HG02763 (cell line): ENCODE measurements around the gene CLN3.
"Not testable (repeated sequence)": the region's sequence is repeated elsewhere in the genome, so short reads cannot be mapped to it uniquely, and the experiment has no call there.

ENCODE experiments used
- ATAC-seq: cut with Tn5 transposase; IDR thresholded peaks from one replicate; pipeline ENCODE4 v1.9.1; 2021; ENCODE audit warnings: mild to moderate bottlenecking, moderate library complexity; ENCODE audit not compliant: unreplicated experiment

The CLN3 gene

DNA sequence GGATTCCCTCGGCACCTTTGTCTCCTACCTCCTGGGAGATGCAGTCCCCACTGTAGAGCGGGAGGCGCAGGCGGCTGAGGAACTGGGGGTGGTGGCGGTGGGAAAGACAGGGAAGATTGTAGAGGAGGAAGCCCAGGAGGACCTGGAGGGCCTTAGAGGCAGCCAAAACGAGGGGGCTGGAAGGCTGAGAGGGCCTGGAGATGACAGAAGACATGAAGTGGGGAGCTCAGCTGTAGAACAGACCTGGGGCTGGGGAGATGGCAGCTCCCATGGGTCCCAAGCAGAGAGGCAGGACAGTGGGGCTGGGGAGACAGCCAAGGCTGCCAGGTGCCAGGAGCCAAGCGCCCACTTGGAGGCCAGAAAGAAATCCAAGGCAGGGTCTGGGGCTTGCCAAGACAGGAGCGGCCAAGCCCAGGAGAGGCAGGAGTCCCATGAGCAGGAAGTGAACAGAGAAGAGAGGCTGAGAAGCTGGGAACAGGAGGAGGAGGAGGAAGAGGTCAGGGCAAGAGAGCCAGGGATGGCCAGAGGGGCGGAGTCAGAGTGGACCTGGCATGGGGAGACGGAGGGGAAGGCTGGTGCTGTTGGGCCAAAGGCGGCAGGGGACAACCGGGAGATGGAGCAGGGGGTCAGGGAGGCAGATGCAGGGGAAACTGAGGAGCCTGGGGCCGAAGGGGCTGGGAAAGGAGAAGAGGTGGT lies 3.4 kb upstream of the CLN3 start:
- no peak for ATAC-seq

DNA sequence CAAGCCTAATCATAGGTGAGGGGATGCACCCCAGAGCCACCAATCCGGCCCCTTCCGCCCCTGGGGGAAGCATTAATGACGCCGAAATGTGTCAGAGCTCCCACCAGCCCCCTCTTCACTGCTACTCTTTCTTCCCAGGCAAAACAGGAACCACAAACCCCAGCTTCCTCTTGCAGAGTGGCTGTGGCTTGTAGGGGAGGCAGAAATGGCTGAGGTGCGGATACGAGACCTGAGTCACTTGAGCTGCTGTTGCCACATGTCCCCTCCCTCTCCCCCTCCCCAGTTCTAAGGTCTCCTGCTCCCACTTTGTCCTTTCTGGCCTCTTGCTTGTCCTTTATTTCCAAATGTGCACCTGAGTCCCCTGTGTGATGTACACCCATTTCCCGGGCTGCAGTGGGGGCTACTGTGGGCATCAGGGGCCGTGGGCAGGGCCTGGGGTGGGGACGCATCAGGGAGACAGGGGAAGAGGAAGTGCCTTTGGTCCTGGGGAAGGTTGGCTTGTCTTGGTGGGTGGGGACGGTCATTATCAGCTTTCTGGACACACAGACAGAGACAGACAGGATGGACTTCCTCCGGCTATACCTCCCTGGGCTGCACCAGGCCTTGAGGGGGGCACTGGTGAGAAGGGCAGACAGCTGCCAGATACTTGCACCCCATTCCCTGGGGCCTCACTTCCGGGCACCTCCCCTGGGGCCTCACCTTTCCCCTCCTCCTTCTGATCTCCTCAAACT lies 2.4 kb upstream of the CLN3 start, which contains the start of gene APOBR:
APOBR (plus strand) TSS at position 523 of the 731 bp plus-strand sequence; CDS start at position 562, 39 bp downstream.
- ATAC-seq = peak; percentile 39

DNA sequence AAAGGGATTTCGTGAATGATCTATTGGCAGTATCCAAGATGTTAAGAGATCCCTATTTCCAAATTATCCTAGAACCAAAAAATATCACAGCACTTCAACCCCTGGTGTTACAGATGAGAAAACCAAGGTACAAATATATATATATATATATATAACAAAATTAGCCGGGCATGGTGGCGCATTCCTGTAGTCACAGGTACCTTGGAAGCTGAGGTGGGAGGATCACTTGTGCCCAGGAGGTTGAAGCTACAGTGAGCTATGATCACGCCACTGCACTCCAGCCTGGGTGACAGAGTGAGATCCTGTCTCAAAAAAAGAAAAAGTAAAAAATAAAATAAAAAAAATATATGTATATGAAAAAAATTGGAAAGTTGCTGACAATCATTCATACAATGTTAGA lies 637 bp upstream of the CLN3 start:
- no peak for ATAC-seq

DNA sequence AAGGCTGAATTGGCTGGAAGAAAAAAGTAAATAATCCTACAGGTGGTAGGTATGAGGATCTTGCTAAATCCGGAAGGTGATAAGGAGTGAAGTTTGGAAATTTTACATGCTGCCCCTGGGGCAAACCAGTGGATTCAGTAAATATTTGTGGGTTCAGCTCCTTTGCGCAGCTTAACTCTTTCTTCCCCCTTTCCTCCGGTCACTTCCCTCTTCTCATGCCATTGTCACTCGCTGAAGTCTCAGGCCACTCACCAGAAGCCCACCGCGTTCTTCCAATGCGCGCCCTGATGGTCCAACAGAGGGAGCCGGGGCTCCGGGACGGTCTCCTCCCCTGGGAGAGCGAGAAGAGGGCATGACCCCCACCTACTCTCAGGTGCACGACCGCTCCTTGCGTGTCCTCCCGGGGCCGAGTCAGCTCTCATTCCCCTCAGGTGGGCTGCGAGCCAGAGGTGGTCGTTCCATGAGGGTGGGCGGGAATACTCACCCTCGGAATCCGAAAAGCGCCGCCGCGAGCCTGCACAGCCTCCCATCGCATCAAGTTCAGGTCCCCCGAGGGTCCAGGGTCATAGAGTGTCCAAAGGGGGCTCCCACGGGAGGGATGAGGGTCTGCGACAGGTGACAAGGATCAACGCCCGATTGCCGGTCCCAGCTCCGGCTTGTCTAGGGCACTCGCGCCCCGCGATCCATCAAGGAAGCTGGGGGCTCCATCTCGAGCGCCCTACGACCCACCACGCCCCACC lies 474 bp downstream of the CLN3 start:
- no peak for ATAC-seq

DNA sequence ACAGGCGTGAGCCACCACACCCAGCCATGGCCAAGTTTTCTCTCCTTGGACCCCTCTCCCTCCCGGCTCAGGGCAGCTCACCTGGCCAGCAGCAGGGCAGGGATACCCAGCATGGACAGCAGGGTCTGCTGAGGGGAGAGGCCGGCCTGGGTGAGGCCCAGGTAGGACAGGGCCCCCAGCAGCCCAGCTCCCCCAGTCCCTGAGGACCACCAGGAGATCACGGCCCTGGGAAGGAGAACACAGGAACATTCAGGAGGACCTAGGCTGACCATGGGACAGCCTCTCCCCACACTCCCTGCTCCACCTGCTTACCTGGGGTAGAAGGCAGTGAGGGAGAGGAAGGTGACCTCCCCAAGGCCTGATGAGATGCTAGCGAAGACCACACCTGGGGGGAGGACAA lies 5.6 kb downstream of the CLN3 start:
- ATAC-seq = no peak

DNA sequence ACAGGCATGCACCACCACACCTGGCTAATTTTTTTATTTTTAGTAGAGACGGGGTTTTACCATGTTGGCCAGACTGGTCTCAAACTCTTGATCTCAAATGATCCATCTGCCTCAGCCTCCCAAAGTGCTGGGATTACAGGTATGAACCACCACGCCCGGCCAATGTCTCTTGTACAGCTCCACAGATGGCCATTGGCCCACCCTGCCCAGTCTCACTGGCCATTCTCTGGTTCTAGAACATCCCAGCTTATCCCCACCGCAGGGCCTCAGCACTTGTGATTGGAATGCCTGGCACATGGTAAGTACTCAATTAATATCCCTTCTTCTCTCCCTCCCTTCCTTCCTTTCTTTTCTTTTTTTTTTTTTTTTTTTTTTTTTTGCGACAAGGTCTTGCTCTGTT lies 8.5 kb downstream of the CLN3 start:
- not testable (repeated sequence) for ATAC-seq

DNA sequence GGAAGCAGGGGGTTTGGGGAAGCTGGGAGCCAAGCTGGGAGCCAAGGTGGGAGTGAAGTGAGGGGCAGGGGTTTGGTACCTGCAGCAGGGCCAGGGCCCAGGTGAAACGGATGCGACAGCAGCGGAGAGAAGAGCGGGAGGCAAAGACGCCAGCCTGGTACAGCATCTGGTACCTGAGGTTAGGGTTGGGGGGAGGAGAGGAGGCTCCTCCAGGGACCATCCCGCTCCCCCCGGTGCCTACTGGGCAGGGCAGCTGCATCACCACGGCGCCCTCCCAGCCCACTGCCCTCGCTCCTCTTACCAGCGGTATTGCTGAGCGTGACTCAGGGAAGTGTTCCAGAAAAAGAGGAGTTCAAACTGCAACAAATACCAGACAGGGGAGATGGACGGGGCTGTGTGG lies 9.8 kb downstream of the CLN3 start:
- no peak for ATAC-seq

DNA sequence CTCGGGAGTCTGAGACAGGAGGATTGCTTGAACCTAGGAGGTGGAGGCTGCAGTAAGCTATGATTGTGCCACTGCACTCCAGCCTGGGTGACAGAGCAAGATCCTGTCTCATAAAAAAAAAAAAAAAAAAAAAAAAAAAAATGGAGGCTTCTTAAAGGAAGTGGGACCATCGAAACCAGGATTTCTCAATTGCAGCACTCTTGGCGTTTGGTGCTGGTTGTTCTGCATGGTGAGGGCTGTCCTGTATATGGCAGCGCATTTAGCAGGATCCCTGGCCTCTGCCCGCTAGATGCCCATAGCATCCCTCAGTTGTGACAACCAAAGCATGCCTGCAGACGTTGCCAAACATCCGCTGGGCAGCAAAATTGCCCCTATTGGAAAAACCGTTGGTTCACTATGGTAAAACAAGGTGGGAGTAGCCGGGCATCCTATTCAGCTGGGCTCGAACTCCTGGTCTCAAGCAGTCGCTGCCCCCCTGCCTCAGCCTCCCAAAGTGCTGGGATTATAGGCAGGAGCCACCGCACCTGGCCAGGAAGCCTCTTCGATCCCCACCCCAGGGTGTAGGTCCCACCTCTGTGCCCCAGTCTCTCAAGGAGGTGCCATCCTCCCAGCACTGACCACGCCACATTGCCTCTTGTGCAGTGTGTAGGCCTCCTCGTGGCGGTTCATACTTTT lies 13.2 kb downstream of the CLN3 start:
- no peak for ATAC-seq

DNA sequence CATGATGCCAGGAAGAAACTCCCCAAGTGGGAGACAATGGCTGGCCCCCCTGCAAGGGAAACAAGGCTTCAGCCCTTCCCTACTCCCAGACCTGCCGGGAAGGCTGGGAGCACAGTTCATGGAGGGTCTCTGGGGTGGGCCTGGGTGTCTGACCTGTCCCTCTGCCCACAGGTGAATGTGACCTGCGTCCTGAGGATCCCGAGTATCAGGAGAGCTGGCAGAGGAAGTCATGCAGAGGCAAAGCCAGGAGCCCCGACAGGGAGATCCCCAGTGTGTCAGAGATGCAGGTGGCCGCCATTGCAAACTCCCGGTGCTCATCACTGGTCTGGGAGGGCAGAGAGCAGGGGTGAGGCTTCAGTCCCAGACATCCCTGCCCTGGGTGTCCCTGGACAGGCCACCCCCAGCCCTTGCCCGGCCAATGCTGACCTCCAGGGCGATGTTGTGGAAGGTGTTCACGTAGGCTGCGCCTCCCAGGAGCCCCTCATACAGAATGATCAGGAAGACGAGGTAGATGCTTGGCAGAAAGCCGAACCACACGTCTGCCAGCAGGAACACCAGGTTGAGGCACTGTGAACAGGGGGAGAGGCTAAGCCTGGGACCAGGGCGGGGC lies 14.5 kb downstream of the CLN3 start:
- ATAC-seq = no peak

DNA sequence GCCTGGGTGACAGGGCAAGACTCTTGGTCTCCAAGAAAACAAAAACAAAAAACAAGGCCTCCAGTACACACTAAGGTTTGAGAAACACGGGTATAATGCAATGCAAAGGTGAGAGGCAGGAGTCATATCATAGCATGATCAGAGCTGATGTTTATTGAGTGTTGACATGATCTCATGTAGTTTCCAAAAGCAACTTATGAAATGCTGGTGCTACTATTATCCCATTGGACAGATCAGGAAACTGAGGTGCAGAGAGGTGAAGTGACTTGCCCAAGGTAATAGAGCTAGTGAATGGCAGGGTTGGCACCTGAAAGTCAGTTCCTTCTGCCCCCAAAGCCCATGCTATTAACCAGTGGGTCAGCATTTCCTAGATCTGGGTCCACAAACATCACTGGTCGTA lies 16.7 kb downstream of the CLN3 start:
- ATAC-seq = no peak

DNA sequence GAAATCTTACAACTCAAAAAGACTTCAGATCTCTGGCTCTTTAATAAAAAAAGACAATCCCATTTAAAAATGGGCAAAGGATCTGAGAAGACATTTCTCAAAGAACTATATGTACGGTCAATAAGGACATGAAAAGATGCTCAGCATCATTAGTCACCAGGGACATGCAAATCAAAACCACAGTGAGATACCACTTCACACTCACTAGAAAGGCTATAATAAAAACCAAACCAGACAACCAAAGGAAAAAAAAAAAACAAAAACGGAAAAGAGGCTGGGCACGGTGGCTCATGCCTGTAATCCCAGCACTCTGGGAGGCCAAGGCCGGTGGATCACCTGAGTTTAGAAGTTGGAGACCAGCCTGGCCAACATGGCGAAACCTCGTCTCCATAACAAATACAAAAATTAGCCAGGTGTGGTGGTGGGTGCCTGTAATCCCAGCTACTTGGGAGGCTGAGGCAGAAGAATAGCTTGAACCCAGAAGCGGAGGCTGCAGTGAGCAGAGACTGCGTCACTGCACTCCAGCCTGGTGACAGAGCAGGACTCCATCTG lies 18.1 kb downstream of the CLN3 start:
- no peak for ATAC-seq

DNA sequence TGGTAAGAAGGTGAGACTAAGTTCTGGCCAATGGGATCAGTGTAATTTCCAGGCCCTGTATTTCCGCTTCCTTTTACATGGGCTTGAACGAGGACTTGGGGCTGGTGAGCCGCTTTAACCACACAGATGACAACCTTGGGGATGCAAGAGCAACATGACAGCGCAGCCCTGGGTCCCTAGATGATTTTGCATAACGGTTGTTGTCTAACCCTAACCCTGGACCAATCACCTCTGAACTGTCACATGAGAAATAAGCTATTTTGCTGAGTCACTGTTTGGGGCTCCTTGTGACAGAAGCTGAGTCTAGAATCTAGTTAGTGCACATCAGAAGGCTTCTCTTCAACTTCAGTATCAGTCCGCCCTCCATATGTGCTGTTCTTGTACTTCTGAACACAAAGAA lies 44.8 kb downstream of the CLN3 start:
- not testable (repeated sequence) for ATAC-seq

DNA sequence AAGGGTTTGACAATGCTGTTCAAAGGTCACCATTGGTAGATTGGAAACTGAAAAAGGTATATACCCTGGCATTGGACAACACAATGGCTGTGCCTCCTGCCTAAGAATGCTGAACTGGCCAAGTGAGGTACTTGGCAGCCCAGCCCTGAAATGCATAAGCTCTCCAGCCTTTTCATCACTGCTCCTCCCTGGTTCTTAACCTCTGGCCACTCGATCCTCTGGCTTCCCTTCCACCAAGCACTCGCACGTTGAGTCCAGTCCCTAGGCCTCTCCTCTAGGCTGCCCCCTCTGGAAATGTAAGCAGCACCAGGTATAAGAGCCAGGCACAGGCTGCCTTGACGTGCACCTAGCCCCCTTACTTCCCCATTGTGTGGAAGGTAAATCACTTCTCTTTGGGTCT lies 45.5 kb downstream of the CLN3 start:
- not testable (repeated sequence) for ATAC-seq

DNA sequence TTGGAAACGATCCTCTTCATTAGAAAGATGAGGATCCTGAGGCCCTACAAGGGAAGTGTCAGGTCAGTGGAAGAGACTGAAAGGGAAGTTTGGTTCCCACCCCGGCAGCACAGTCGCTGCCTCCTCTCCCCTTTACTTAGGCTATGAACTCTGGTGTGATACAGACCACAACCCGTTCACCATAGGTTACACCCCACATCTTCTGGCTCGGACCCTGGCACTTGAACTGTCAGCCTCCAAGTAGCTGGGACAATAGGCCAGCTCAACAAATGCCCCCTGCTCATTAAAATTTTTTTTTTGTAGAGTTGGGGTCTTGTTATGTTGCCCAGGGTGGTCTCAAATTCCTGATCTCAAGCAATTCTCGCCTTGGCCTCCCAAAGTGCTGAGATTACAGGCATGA lies 47.9 kb downstream of the CLN3 start:
- ATAC-seq = not testable (repeated sequence)

DNA sequence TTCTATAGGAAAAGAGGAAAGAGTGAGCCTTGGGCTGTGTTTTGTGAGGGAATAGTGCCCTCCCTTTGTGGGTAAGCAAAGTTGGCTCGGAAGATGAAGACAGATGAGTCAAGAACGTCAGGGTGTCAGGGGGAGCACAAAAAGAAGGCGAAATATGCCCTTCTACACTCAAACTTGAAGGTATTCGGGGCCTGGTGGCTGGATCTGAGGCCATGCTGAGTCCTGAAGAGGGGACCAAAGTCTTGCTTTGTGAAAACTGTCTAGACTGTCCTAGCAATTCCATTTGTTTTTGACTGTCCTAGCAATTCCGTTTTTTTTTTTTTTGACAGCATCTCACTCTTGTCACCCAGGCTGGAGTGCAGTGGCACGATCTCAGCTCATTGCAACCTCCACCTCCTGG lies 53.0 kb downstream of the CLN3 start:
- ATAC-seq = not testable (repeated sequence)

DNA sequence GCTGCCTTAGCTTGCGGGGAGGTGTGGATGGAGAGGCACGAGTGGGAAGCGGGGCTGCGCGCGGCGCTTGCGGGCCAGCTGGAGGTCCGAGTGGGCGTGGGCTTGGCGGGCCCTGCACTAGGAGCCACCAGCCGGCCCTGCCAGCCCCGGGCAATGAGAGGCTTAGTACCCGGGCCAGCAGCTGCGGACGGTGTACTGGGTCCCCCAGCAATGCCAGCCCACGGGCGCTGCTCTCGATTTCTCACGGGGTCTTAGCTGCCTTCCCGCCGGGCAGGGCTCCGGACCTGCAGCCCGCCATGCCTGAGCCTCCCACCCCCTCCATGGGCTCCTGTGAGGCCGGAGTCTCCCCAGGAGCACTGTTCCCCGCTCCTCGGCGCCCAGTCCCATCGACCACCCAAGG lies 56.5 kb downstream of the CLN3 start:
- not testable (repeated sequence) for ATAC-seq
